Subcutaneous abdominal adipose tissue (tissue), 5 donors: ENCODE measurements around the gene CASP10.

ENCODE experiments used
- H3K27ac ChIP-seq: one replicate; pipeline ENCODE4 v1.7.0; 2013; ENCODE audit warnings: low read depth, mild to moderate bottlenecking, inconsistent platforms, low read length, moderate library complexity
- H3K27me3 ChIP-seq, 5 donors: one replicate each; pipeline ENCODE4 v1.7.0; 2013; ENCODE audit warnings: low read length in 5 of 5, inconsistent platforms in 1 of 5; ENCODE audit not compliant: control insufficient read depth in 5 of 5, insufficient read depth in 4 of 5
- H3K36me3 ChIP-seq, 5 donors: one replicate each; pipeline ENCODE4 v1.7.0; 2013; ENCODE audit warnings: low read length in 5 of 5; ENCODE audit not compliant: control insufficient read depth in 5 of 5, insufficient read depth in 5 of 5
- H3K4me1 ChIP-seq, 5 donors: one replicate each; pipeline ENCODE4 v1.7.0; 2013; ENCODE audit warnings: low read length in 5 of 5, mild to moderate bottlenecking in 3 of 5, moderate library complexity in 1 of 5; ENCODE audit not compliant: control insufficient read depth in 5 of 5, insufficient read depth in 5 of 5
- H3K4me3 ChIP-seq, 5 donors: one replicate each; pipeline ENCODE4 v1.7.0; 2013; ENCODE audit warnings: low read length in 5 of 5, low read depth in 1 of 5
- H3K9ac ChIP-seq, 5 donors: one replicate each; pipeline ENCODE4 v1.7.0; 2013; ENCODE audit warnings: low read length in 5 of 5, mild to moderate bottlenecking in 4 of 5, moderate library complexity in 3 of 5
- H3K9me3 ChIP-seq, 5 donors: one replicate each; pipeline ENCODE4 v1.7.0; 2013; ENCODE audit warnings: low read length in 5 of 5; ENCODE audit not compliant: control insufficient read depth in 5 of 5
- donor health status: healthy.
- donor health status: healthy.
- donor health status: healthy.
- donor health status: healthy.
- donor health status: healthy.

CASP10 gene

GRCh38 chr2:201208563-201209252 is 25.8 kb downstream of the CASP10 start:
- no peak overlapping the region for H3K27ac ChIP-seq
- peaks cover 0 to 28% (median 16%) of the 10 kb centered on the region in 5 donors for H3K36me3 ChIP-seq
- H3K27me3 ChIP-seq = no peaks in the 10 kb centered on the region
- H3K9me3 ChIP-seq = no peaks in the 10 kb centered on the region
- H3K4me1 ChIP-seq = peaks cover 0 to 23% (median 7%) of the 10 kb centered on the region in 5 donors
- no peak overlapping the region for H3K4me3 ChIP-seq
- no peak overlapping the region for H3K9ac ChIP-seq

DNA sequence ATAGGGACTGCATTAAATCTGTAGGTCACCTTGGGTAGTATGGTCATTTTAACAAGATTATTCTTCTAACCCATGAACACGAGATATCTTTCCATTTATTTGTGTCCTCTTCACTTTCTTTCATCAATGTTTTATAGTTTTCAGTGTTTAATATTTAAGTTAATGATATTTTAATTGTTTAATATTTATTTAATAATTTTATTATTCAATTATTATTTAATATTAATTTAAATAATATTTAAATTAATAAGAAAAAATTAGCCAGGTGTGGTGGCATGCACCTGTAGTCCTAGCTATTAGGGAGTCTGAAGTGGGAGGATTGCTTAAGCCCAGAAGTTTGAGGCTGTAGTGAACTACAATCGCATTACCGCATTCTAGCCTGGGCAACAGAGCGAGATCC is 33.0 kb downstream of the CASP10 start:
- Histone ChIP-seq H3K4me3 (no peak overlapping the region), H3K27me3 (no peaks in the 10 kb centered on the region), H3K4me1 (peaks cover 0 to 33% (median 2%) of the 10 kb centered on the region in 5 donors), H3K9me3 (no peaks in the 10 kb centered on the region), H3K27ac (no peak overlapping the region), H3K36me3 (peaks cover 3 to 27% (median 15%) of the 10 kb centered on the region in 5 donors), H3K9ac (no peak overlapping the region)

GRCh38 chr2:201216918-201217317 is 34.0 kb downstream of the CASP10 start:
- Histone ChIP-seq H3K9ac (no peak overlapping the region), H3K27ac (no peak overlapping the region), H3K36me3 (peaks cover 3 to 27% (median 15%) of the 10 kb centered on the region in 5 donors), H3K4me3 (no peak overlapping the region), H3K9me3 (no peaks in the 10 kb centered on the region), H3K4me1 (peaks cover 0 to 26% (median 2%) of the 10 kb centered on the region in 5 donors), H3K27me3 (no peaks in the 10 kb centered on the region)

- Histone ChIP-seq H3K9me3 (no peaks in the 10 kb centered on the region), H3K9ac (no peak overlapping the region), H3K4me3 (no peak overlapping the region), H3K36me3 (peaks cover 3 to 27% (median 15%) of the 10 kb centered on the region in 5 donors), H3K27me3 (no peaks in the 10 kb centered on the region), H3K4me1 (peaks cover 0 to 26% (median 2%) of the 10 kb centered on the region in 5 donors), H3K27ac (peak overlapping the region; percentile 38)
These were observed 35.8 kb downstream of the CASP10 start for GRCh38 chr2:201218780-201219179.

DNA sequence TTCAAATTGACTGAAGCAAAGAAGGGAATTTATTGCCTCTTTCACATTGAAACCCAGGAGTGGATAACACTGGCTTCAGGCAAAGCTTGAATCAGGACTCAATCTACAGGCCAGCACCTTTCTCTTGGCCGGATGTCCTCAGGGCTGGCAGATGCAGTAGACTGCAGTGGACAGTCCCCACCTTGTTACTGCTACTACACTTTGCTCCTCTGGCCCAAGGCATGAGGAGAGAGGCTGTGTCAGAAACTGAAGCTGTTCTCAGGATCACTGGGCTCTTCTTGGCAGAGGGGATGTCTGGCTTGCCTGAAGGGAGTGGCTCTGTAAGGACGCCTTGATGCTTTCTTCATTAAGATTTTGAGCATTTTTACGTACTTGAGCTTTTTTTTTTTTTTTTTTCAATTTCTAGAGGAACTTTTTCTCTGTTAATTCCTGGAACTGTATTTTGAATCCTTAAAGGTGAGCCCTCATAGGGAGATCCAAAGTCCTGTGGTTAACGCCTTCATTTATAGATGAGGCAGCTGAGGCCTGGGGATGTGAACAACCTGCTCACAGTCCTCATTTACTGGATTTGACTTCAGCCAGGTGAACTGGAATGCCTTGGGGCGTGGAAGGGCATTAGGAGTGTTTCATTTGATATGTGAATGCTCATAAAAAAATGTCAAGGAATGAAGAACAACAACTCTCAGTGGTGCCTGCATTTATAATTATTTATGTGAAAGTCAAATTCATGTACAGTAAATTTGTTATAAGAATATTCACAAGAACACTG is 36.6 kb downstream of the CASP10 start:
- Histone ChIP-seq H3K36me3 (peaks cover 3 to 27% (median 15%) of the 10 kb centered on the region in 5 donors), H3K27me3 (no peaks in the 10 kb centered on the region), H3K9me3 (no peaks in the 10 kb centered on the region), H3K27ac (peak overlapping the region; percentile 38), H3K4me1 (peaks cover 0 to 26% (median 2%) of the 10 kb centered on the region in 5 donors), H3K4me3 (no peak overlapping the region), H3K9ac (peak overlapping the region in 1 of 5 donors; percentile 39)

DNA sequence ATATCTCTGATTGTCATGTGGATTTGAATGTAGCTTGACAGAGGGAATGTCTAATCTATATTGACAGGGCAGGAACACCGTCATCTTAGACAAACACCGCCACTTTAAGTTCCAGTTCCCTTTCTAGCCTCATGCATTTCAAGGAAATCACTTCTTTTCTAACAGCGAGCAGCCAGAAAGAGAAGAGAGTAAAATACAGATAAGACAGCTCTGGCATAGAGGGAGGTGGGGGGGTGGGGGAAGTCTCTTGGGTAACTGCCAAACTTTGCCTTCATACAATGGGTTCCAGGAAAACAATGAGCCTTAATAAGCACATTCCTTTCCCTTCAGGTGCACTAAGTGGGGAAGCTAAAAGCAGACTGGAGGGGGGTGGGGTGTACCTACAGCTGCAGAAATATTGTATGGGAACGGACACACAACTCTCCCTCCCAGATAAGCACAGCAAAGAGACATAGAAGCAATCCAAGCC is 37.2 kb downstream of the CASP10 start:
- Histone ChIP-seq H3K36me3 (peaks cover 3 to 27% (median 15%) of the 10 kb centered on the region in 5 donors), H3K9me3 (no peaks in the 10 kb centered on the region), H3K27me3 (no peaks in the 10 kb centered on the region), H3K4me3 (no peak overlapping the region), H3K9ac (no peak overlapping the region), H3K27ac (peak overlapping the region; percentile 38), H3K4me1 (peaks cover 0 to 26% (median 2%) of the 10 kb centered on the region in 5 donors)

- Histone ChIP-seq H3K27ac (no peak overlapping the region), H3K9me3 (no peaks in the 10 kb centered on the region)
These were observed 40.4 kb downstream of the CASP10 start for GRCh38 chr2:201223089-201224073.

GRCh38 chr2:201228271-201228911 is 45.5 kb downstream of the CASP10 start:
- H3K4me1 ChIP-seq = peaks cover 2 to 31% (median 17%) of the 10 kb centered on the region in 5 donors
- no peak overlapping the region for H3K9ac ChIP-seq
- no peaks in the 10 kb centered on the region for H3K27me3 ChIP-seq
- no peak overlapping the region for H3K27ac ChIP-seq
- H3K9me3 ChIP-seq = no peaks in the 10 kb centered on the region
- H3K4me3 ChIP-seq = no peak overlapping the region
- H3K36me3 ChIP-seq = no peaks in the 10 kb centered on the region

More at GRCh38 chr2:201223089-201224073, 40.4 kb downstream of the CASP10 start:
- Histone ChIP-seq H3K9ac (no peak overlapping the region), H3K27me3 (no peaks in the 10 kb centered on the region), H3K36me3 (peaks cover 0 to 9% (median 0%) of the 10 kb centered on the region in 5 donors), H3K4me1 (peaks cover 0 to 32% (median 5%) of the 10 kb centered on the region in 5 donors), H3K4me3 (no peak overlapping the region)

DNA sequence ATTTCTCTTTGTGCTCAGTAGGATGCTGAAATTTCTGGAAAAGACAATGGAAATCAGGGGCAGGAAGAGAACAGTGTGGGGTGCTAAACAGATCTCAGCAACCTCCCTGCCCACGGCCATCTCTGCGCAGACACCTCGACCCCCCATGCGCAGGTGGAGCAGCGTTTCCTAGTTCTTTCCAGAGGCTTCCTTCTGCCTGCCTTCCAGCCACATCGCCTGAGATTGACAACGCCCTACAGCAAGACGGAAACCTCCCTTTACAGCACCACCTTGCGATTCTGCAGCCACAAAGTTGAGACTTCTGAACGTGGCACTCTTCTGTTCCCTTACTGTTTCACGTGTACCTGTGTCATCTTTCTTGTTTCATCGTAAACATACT is 46.0 kb downstream of the CASP10 start:
- peak overlapping the region in 1 of 5 donors; percentile 7 for H3K4me3 ChIP-seq
- H3K36me3 ChIP-seq = no peaks in the 10 kb centered on the region
- no peaks in the 10 kb centered on the region for H3K9me3 ChIP-seq
- H3K27me3 ChIP-seq = no peaks in the 10 kb centered on the region
- H3K9ac ChIP-seq = peak overlapping the region in 1 of 5 donors; percentile 35
- H3K4me1 ChIP-seq = peaks cover 2 to 37% (median 22%) of the 10 kb centered on the region in 5 donors
- peak overlapping the region; percentile 32 for H3K27ac ChIP-seq
